ENCODE data around the gene LILRB2. TPM values are rescaled to one million over a fixed set of nuclear protein-coding genes. Genes with fewer than 3 reads are reported as not detected.

The LILRB2 gene
- total RNA-seq, result not detected in 2 replicates

DNA sequence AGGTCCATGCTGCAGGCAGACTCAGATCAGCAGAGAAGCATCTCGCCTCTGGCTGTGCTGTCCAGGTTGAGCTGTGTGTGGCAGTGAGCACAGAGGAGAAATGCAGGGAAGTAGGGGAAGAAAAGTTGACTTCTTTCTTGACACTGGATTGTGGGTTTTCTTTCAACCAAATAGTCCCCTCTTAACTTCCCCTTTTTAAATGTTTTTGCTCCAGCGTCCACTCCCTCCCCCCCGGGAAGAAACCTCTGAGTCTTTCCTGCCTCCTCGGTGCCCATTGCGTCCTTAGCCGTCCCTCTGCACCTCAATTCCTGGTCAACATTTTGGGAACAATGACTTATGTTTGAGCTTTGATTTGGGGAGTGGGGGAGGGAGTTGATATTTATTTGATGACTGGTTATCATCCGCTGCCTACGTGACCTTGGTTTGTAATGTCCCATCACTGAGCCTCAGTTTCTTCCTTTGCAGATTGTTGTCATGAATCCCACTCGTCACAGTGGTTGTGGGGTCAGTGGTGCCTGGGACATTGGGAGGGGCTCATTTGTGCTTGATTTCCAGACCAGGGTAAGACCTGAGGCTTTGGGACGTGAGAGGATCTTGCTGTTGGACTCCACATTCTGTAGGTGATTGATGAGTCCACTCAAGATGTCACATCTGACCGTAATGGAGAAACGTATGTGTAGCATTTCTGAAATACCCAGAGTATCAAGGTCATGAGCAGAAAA is at the start of gene LILRB2:
Gene LILRB2 (minus strand): TSS at position 104 of the 722 bp plus-strand sequence. CDS start 614 bp downstream, outside the sequence.

DNA sequence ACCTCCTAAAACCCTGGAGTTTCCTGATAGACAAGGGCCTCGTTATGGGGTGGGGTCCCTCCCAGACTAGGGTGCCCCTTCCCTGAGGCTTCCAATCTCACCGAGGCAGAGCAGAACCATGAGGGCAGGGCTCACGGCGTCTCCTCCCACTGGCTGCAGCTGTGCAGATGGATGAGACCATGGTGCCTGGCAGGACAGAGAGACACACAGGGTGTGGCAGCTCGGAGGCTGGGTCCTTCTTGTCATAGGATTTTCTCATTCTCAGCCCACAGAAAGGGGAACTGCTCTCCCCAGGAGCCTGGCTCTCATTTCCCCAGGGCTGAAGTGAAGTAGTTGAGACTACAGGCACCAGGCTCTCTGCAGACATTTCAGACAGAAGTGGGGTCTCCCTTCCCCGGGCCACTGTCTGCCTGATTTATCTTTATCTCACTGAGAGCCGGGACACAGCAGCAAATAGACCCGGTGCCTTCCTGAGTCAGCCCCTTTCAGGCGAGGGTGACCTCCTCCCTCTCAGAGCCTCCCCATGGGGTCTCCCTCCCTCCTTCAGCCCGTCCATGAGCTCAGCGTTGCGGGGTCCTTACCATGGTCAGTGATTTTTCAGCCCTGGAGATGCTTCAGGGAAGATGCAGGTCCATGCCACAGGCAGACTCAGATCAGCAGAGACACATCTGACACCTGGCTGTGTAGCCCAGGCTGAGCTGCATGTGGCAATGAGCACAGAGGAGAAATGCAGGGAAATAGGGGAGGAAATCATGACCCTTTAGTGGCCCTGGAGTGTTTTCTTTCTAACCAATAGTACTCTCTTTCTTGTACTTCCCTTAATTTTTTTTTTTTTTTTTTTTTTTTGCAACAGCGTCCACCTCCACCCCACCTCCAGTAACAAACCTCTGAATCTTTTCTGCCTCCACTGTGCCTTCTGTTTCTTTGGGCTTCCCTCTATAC is 31.8 kb upstream of the LILRB2 start, which contains the start of gene LILRA5:
Gene LILRA5 (minus strand): TSS at position 731 of the 942 bp plus-strand sequence. CDS start 147 bp downstream, at position 584.

DNA sequence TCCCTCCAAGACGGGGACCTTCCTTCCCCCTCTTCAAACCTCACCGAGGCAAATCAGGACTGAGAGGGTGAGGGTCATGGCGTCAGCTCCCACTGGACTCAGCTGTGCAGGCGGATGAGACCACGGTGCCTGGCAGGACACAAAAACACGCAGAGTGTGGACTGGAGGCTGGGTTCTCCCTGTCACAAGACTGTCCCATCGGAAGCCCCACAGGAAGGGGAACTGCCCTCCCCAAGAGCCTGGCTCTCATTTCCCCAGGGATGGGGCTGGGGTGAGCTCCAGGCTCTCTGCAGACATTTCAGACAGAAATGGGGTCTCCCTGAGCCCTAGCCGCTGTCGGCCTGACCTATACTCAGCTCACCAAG is 23.8 kb downstream of the LILRB2 start, which contains the start of gene LILRB5:
Gene LILRB5 (minus strand): TSS at position 158 of the 365 bp plus-strand sequence. CDS start 80 bp downstream, at position 78.

DNA sequence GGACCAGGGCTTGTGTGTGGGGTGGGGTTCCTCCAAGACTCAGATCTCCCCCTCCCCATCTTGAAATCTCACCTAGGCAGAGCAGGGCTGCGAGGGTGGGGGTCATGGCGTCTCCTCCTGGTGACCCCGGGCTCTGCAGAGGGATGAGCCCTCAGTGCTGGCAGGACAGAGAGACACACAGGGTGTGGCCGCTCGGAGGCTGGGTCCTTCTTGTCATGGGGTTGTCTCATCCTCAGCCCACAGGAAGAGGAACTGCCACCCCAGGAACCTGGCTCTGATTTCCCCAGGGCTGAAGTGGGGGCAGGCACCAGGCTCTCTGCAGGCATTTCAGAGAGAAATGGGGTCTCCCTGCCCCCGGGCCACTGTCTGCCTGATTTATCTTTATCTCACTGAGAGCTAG is 38.3 kb downstream of the LILRB2 start, which contains the start of gene LILRA6:
Gene LILRA6 (minus strand): TSS at position 145 of the 400 bp plus-strand sequence.

Other genes with a start within 250 kb of the LILRB2 start
- not detected in 2 replicates for gene VSTM1, start 217.2 kb downstream of the LILRB2 start, total RNA-seq
- gene TARM1, start 199.7 kb downstream of the LILRB2 start, total RNA-seq, result not detected in 2 replicates
- 0.49 and 2.0 TPM in 2 replicates for gene OSCAR, start 180.3 kb downstream of the LILRB2 start, total RNA-seq
- gene NDUFA3, start 178.3 kb downstream of the LILRB2 start, total RNA-seq, result 13.4 and 40.8 TPM in 2 replicates
- 13.9 and 22.2 TPM in 2 replicates for gene TFPT, start 165.5 kb downstream of the LILRB2 start, total RNA-seq
- gene PRPF31, start 165.4 kb downstream of the LILRB2 start, total RNA-seq, result 50.2 and 52.7 TPM in 2 replicates
- 15.5 and 20.4 TPM in 2 replicates for gene CNOT3, start 143.3 kb downstream of the LILRB2 start, total RNA-seq
- gene LENG1, start 121.4 kb downstream of the LILRB2 start, total RNA-seq, result 3.4 and 4.5 TPM in 2 replicates
- gene TMC4, start 108.0 kb downstream of the LILRB2 start, total RNA-seq, result 0.32 and 0.90 TPM in 2 replicates
- gene MBOAT7, start 91.5 kb downstream of the LILRB2 start, total RNA-seq, result 98.8 and 123 TPM in 2 replicates
- 82.1 and 116 TPM in 2 replicates for gene TSEN34, start 89.8 kb downstream of the LILRB2 start, total RNA-seq
- gene RPS9, start 80.3 kb downstream of the LILRB2 start, total RNA-seq, result 2,181 and 2,831 TPM in 2 replicates
- not detected in 2 replicates for gene LILRB3, start 58.1 kb downstream of the LILRB2 start, total RNA-seq
- not detected in 2 replicates for gene LILRA6, start 38.3 kb downstream of the LILRB2 start, total RNA-seq
- gene LILRB5, start 23.8 kb downstream of the LILRB2 start, total RNA-seq, result not detected in 2 replicates
- gene LILRA5, start 32.1 kb upstream of the LILRB2 start, total RNA-seq, result not detected in 2 replicates
- gene LILRA4, start 58.1 kb upstream of the LILRB2 start, total RNA-seq, result not detected in 2 replicates
- gene LAIR1, start 83.8 kb upstream of the LILRB2 start, total RNA-seq, result not detected in 2 replicates
- gene TTYH1, start 134.4 kb upstream of the LILRB2 start, total RNA-seq, result 0.16 TPM in 1 of 2 replicates, not detected in the other
- gene LENG8, start 168.1 kb upstream of the LILRB2 start, total RNA-seq, result 28.5 and 68.2 TPM in 2 replicates
- gene LENG9, start 182.7 kb upstream of the LILRB2 start, total RNA-seq, result 3.6 and 4.9 TPM in 2 replicates
- gene CDC42EP5, start 192.2 kb upstream of the LILRB2 start, total RNA-seq, result 85.5 and 90.4 TPM in 2 replicates
- gene LAIR2, start 221.7 kb upstream of the LILRB2 start, total RNA-seq, result not detected in 2 replicates

Measured in cardiac atrium fibroblast (primary cell).